Immature natural killer cell (primary cell): ENCODE measurements around the gene FAM204A. TPM values are rescaled to one million over a fixed set of nuclear protein-coding genes. Genes with fewer than 3 reads are reported as not detected.

Experiments used
- DNase-seq, 3 donors: peaks; one replicate each; pipeline ENCODE4 v3.0.0; 2022; ENCODE audit warnings: mixed read lengths in 1 of 3
- H3K27ac Mint-ChIP-seq, 6 donors: one replicate each; pipeline ENCODE4 v1.8.0; 2020; ENCODE audit warnings: mixed read lengths in 6 of 6, mild to moderate bottlenecking in 5 of 6, inconsistent platforms in 4 of 6, moderate library complexity in 3 of 6
- H3K27me3 Mint-ChIP-seq, 3 donors: one replicate each; pipeline ENCODE4 v1.8.0; 2020 to 2021; ENCODE audit warnings: low read depth in 3 of 3, mild to moderate bottlenecking in 3 of 3, mixed read lengths in 3 of 3, moderate library complexity in 3 of 3, inconsistent platforms in 1 of 3
- H3K36me3 Mint-ChIP-seq, 3 donors: one replicate each; pipeline ENCODE4 v1.8.0; 2020; ENCODE audit warnings: mixed read lengths in 3 of 3, inconsistent platforms in 2 of 3, mild to moderate bottlenecking in 2 of 3
- H3K4me1 Mint-ChIP-seq, 2 donors: one replicate each; pipeline ENCODE4 v1.8.0; 2020; ENCODE audit warnings: inconsistent platforms in 2 of 2, mild to moderate bottlenecking in 2 of 2, mixed read lengths in 2 of 2, moderate library complexity in 1 of 2
- H3K4me3 Mint-ChIP-seq, 5 donors: one replicate each; pipeline ENCODE4 v1.8.0; 2020; ENCODE audit warnings: mild to moderate bottlenecking in 5 of 5, mixed read lengths in 5 of 5, inconsistent platforms in 3 of 5, moderate library complexity in 3 of 5
- H3K9me3 Mint-ChIP-seq, 6 donors: one replicate each; pipeline ENCODE4 v1.8.0; 2020; ENCODE audit warnings: mild to moderate bottlenecking in 6 of 6, mixed read lengths in 6 of 6, inconsistent platforms in 4 of 6, moderate library complexity in 3 of 6
- polyA plus RNA-seq, 3 donors: library from polyadenylated mRNA; unstranded; fragments of 300-500 nt; fragmentation: Illumina TruSeq; gene quantifications; one replicate each; pipeline ENCODE4 v1.2.3, GENCODE V29; 2021

Gene FAM204A
- polyA plus RNA-seq, 3 donors from 2014 or later: 122 to 206 (median 151) TPM

GRCh38 chr10:118343549-118343948 is 1.4 kb upstream of the FAM204A start:
- H3K4me1 Mint-ChIP-seq: peaks cover 29 to 44% of the 10 kb centered on the region in 2 donors
- peak overlapping the region in 3 of 5 donors; percentile 42 to 97 (median 88) for H3K4me3 Mint-ChIP-seq
- H3K27ac Mint-ChIP-seq: peak overlapping the region in 2 of 6 donors; percentile 75 to 92
- H3K36me3 Mint-ChIP-seq: no peaks in the 10 kb centered on the region
- no peaks in the 10 kb centered on the region for H3K9me3 Mint-ChIP-seq
- DNase-seq: no peak
- peaks cover 5 to 18% (median 10%) of the 10 kb centered on the region in 3 donors for H3K27me3 Mint-ChIP-seq

- H3K36me3 Mint-ChIP-seq: no peaks in the 10 kb centered on the region
- H3K27ac Mint-ChIP-seq: peak overlapping the region in 5 of 6 donors; percentile 17 to 94 (median 75)
- no peaks in the 10 kb centered on the region for H3K9me3 Mint-ChIP-seq
- H3K27me3 Mint-ChIP-seq: peaks cover 5 to 18% (median 10%) of the 10 kb centered on the region in 3 donors
- no peak for DNase-seq
- H3K4me3 Mint-ChIP-seq: peak overlapping the region; percentile 26 to 97 (median 88)
- peaks cover 29 to 48% of the 10 kb centered on the region in 2 donors for H3K4me1 Mint-ChIP-seq
These were observed 991 bp upstream of the FAM204A start for GRCh38 chr10:118343115-118343514.

GRCh38 chr10:118342638-118343020 is 505 bp upstream of the FAM204A start:
- peaks cover 5 to 18% (median 10%) of the 10 kb centered on the region in 3 donors for H3K27me3 Mint-ChIP-seq
- peak overlapping the region; percentile 87 to 97 (median 94) for H3K4me3 Mint-ChIP-seq
- no peak for DNase-seq
- H3K4me1 Mint-ChIP-seq: peaks cover 29 to 52% of the 10 kb centered on the region in 2 donors
- peak overlapping the region; percentile 89 to 94 (median 91) for H3K27ac Mint-ChIP-seq
- no peaks in the 10 kb centered on the region for H3K36me3 Mint-ChIP-seq
- no peaks in the 10 kb centered on the region for H3K9me3 Mint-ChIP-seq

- Mint-ChIP-seq H3K36me3 (peaks cover 4 to 6% (median 6%) of the 10 kb centered on the region in 3 donors), H3K27me3 (peaks cover 5 to 18% (median 10%) of the 10 kb centered on the region in 3 donors), H3K4me3 (peak overlapping the region; percentile 16 to 97 (median 87)), H3K9me3 (no peaks in the 10 kb centered on the region), H3K27ac (peak overlapping the region; percentile 33 to 92 (median 67)), H3K4me1 (peaks cover 29 to 56% of the 10 kb centered on the region in 2 donors)
- no peak for DNase-seq
These were observed 1.6 kb downstream of the FAM204A start for GRCh38 chr10:118340486-118340885.

GRCh38 chr10:118339111-118339510 is 3.0 kb downstream of the FAM204A start:
- peaks cover 6 to 15% (median 12%) of the 10 kb centered on the region in 3 donors for H3K36me3 Mint-ChIP-seq
- no peaks in the 10 kb centered on the region for H3K9me3 Mint-ChIP-seq
- peaks cover 31 to 56% of the 10 kb centered on the region in 2 donors for H3K4me1 Mint-ChIP-seq
- H3K4me3 Mint-ChIP-seq: no peak overlapping the region
- no peak for DNase-seq
- peaks cover 5 to 16% (median 9%) of the 10 kb centered on the region in 3 donors for H3K27me3 Mint-ChIP-seq
- H3K27ac Mint-ChIP-seq: peak overlapping the region in 1 of 6 donors; percentile 17

- peaks cover 32 to 59% of the 10 kb centered on the region in 2 donors for H3K4me1 Mint-ChIP-seq
- H3K27me3 Mint-ChIP-seq: peaks cover 4 to 9% (median 4%) of the 10 kb centered on the region in 3 donors
- DNase-seq: no peak
- H3K4me3 Mint-ChIP-seq: no peak overlapping the region
- H3K36me3 Mint-ChIP-seq: peaks cover 13 to 19% (median 16%) of the 10 kb centered on the region in 3 donors
- no peaks in the 10 kb centered on the region for H3K9me3 Mint-ChIP-seq
- no peak overlapping the region for H3K27ac Mint-ChIP-seq
These were observed 4.8 kb downstream of the FAM204A start for GRCh38 chr10:118337356-118337755.

GRCh38 chr10:118333871-118334270 is 8.3 kb downstream of the FAM204A start:
- H3K36me3 Mint-ChIP-seq: peaks cover 19 to 26% (median 26%) of the 10 kb centered on the region in 3 donors
- no peaks in the 10 kb centered on the region for H3K27me3 Mint-ChIP-seq
- no peaks in the 10 kb centered on the region for H3K9me3 Mint-ChIP-seq
- H3K27ac Mint-ChIP-seq: peak overlapping the region in 1 of 6 donors; percentile 13
- peaks cover 10 to 44% of the 10 kb centered on the region in 2 donors for H3K4me1 Mint-ChIP-seq
- no peak overlapping the region for H3K4me3 Mint-ChIP-seq
- no peak for DNase-seq

GRCh38 chr10:118332948-118333710 is 9.0 kb downstream of the FAM204A start:
- no peak for DNase-seq
- H3K27ac Mint-ChIP-seq: peak overlapping the region in 3 of 6 donors; percentile 15 to 32 (median 21)
- no peak overlapping the region for H3K4me3 Mint-ChIP-seq
- H3K4me1 Mint-ChIP-seq: peaks cover 10 to 38% of the 10 kb centered on the region in 2 donors
- no peaks in the 10 kb centered on the region for H3K9me3 Mint-ChIP-seq
- peaks cover 23 to 31% (median 30%) of the 10 kb centered on the region in 3 donors for H3K36me3 Mint-ChIP-seq
- H3K27me3 Mint-ChIP-seq: no peaks in the 10 kb centered on the region

- peak in 2 of 3 donors; percentile 8 to 16 for DNase-seq
- Mint-ChIP-seq H3K4me3 (peak overlapping the region in 1 of 5 donors; percentile 12), H3K4me1 (peaks cover 10 to 31% of the 10 kb centered on the region in 2 donors), H3K27me3 (no peaks in the 10 kb centered on the region), H3K36me3 (peaks cover 27 to 38% (median 35%) of the 10 kb centered on the region in 3 donors), H3K9me3 (no peaks in the 10 kb centered on the region), H3K27ac (peak overlapping the region in 3 of 6 donors; percentile 9 to 83 (median 30))
These were observed 9.9 kb downstream of the FAM204A start for GRCh38 chr10:118332236-118332635.

- Mint-ChIP-seq H3K36me3 (peaks cover 21 to 35% (median 31%) of the 10 kb centered on the region in 3 donors), H3K4me1 (peaks cover 10 to 30% of the 10 kb centered on the region in 2 donors), H3K27me3 (no peaks in the 10 kb centered on the region), H3K4me3 (no peak overlapping the region), H3K9me3 (no peaks in the 10 kb centered on the region), H3K27ac (peak overlapping the region in 2 of 6 donors; percentile 7 to 47)
- no peak for DNase-seq
These were observed 11.6 kb downstream of the FAM204A start for GRCh38 chr10:118330295-118331076.

- no peak for DNase-seq
- Mint-ChIP-seq H3K4me3 (no peak overlapping the region), H3K27ac (no peak overlapping the region), H3K9me3 (no peaks in the 10 kb centered on the region), H3K4me1 (peaks cover 4 to 11% of the 10 kb centered on the region in 2 donors), H3K27me3 (no peaks in the 10 kb centered on the region), H3K36me3 (peaks cover 23 to 59% (median 35%) of the 10 kb centered on the region in 3 donors)
These were observed 18.0 kb downstream of the FAM204A start for GRCh38 chr10:118324140-118324539.

GRCh38 chr10:118321724-118322575 is 20.2 kb downstream of the FAM204A start:
- peak overlapping the region in 2 of 6 donors; percentile 4 to 9 for H3K27ac Mint-ChIP-seq
- H3K9me3 Mint-ChIP-seq: no peaks in the 10 kb centered on the region
- DNase-seq: no peak
- H3K36me3 Mint-ChIP-seq: peaks cover 13 to 47% (median 24%) of the 10 kb centered on the region in 3 donors
- peaks cover 4 to 23% of the 10 kb centered on the region in 2 donors for H3K4me1 Mint-ChIP-seq
- H3K4me3 Mint-ChIP-seq: no peak overlapping the region
- no peaks in the 10 kb centered on the region for H3K27me3 Mint-ChIP-seq

- Mint-ChIP-seq H3K4me1 (peaks cover 1 to 16% of the 10 kb centered on the region in 2 donors), H3K36me3 (peaks cover 16 to 38% (median 28%) of the 10 kb centered on the region in 3 donors), H3K4me3 (no peak overlapping the region)
These were observed 26.5 kb downstream of the FAM204A start for GRCh38 chr10:118315629-118316028.

More at GRCh38 chr10:118315629-118316028, 26.5 kb downstream of the FAM204A start:
- Mint-ChIP-seq H3K9me3 (no peaks in the 10 kb centered on the region), H3K27me3 (no peaks in the 10 kb centered on the region), H3K27ac (no peak overlapping the region)
- DNase-seq: no peak
